Measurements from ENCODE around the gene KIF14.
"Not testable (repeated sequence)": the region's sequence is repeated elsewhere in the genome, so short reads cannot be mapped to it uniquely, and the experiment has no call there.

KIF14 gene

GRCh38 chr1:200552737-200553136, 67.8 kb downstream of the KIF14 start:
- not testable (repeated sequence) for H3K4me1 ChIP-seq (ENCODE audit: control insufficient read depth in 2 of 2, insufficient read depth in 2 of 2, low read length in 2 of 2); H3K36me3 ChIP-seq (ENCODE audit: control insufficient read depth in 2 of 2, insufficient read depth in 2 of 2, low read length in 2 of 2); H3K9me3 ChIP-seq (ENCODE audit: control insufficient read depth in 2 of 2, low read length in 2 of 2); H3K4me3 ChIP-seq (ENCODE audit: low read length in 2 of 2); H3K27ac ChIP-seq (ENCODE audit: low read depth in 2 of 2, low read length in 2 of 2); H3K9ac ChIP-seq (ENCODE audit: low read depth in 1 of 2, low read length in 2 of 2); H3K27me3 ChIP-seq (ENCODE audit: control insufficient read depth in 2 of 2, insufficient read depth in 2 of 2, low read length in 2 of 2)

- Histone ChIP-seq H3K27ac (ENCODE audit: low read depth in 2 of 2, low read length in 2 of 2) (no peak overlapping the region), H3K4me3 (ENCODE audit: low read length in 2 of 2) (no peak overlapping the region), H3K4me1 (ENCODE audit: control insufficient read depth in 2 of 2, insufficient read depth in 2 of 2, low read length in 2 of 2) (peaks cover 0 to 4% of the 10 kb centered on the region in 2 donors), H3K9me3 (ENCODE audit: control insufficient read depth in 2 of 2, low read length in 2 of 2) (no peaks in the 10 kb centered on the region), H3K27me3 (ENCODE audit: control insufficient read depth in 2 of 2, insufficient read depth in 2 of 2, low read length in 2 of 2) (no peaks in the 10 kb centered on the region), H3K9ac (ENCODE audit: low read depth in 1 of 2, low read length in 2 of 2) (no peak overlapping the region), H3K36me3 (ENCODE audit: control insufficient read depth in 2 of 2, insufficient read depth in 2 of 2, low read length in 2 of 2) (no peaks in the 10 kb centered on the region)
Observed at GRCh38 chr1:200550367-200550766, 70.2 kb downstream of the KIF14 start.

DNA sequence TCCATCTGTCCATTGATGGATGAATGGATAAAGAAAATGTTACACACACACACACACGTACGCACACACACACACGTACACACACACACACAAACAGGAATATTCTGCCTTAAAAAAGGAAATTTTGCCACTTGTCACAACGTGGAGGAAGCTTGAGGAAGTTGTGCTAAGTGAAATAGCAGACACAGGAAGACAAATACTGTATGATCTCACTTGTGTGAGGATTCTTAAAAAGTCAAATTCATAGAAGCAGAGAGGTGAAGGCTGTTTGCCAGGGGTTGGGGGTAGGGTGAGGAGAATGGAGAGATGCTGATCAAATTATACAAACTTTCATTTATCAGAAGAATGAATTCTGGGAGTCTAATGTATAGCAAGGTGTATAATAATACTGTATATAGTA, 73.2 kb downstream of the KIF14 start:
- H3K27me3 ChIP-seq (ENCODE audit: control insufficient read depth in 2 of 2, insufficient read depth in 2 of 2, low read length in 2 of 2): no peaks in the 10 kb centered on the region
- H3K9ac ChIP-seq (ENCODE audit: low read depth in 1 of 2, low read length in 2 of 2): no peak overlapping the region
- no peaks in the 10 kb centered on the region for H3K9me3 ChIP-seq (ENCODE audit: control insufficient read depth in 2 of 2, low read length in 2 of 2)
- H3K4me3 ChIP-seq (ENCODE audit: low read length in 2 of 2): no peak overlapping the region
- peaks cover 0 to 4% of the 10 kb centered on the region in 2 donors for H3K4me1 ChIP-seq (ENCODE audit: control insufficient read depth in 2 of 2, insufficient read depth in 2 of 2, low read length in 2 of 2)
- H3K27ac ChIP-seq (ENCODE audit: low read depth in 2 of 2, low read length in 2 of 2): no peak overlapping the region
- H3K36me3 ChIP-seq (ENCODE audit: control insufficient read depth in 2 of 2, insufficient read depth in 2 of 2, low read length in 2 of 2): no peaks in the 10 kb centered on the region

DNA sequence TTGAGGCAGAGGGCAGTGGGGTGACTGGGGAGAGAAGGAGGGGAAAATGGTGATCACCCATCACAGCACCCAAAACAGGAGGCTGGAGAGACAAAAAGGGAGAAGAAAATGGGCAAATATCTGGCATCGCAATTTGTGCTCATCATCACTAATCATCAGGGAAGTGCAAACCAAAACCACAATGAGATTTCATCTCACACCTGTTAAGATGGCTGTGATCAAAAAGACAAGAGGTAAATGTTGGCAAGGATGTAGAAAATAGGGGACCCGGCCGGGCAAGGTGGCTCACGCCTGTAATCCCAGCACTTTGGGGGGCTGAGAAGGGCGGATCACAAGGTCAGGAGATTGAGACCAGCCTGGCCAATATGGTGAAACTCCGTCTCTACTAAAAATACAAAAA, 74.0 kb downstream of the KIF14 start:
- Histone ChIP-seq H3K27me3 (ENCODE audit: control insufficient read depth in 2 of 2, insufficient read depth in 2 of 2, low read length in 2 of 2) (no peaks in the 10 kb centered on the region), H3K9me3 (ENCODE audit: control insufficient read depth in 2 of 2, low read length in 2 of 2) (no peaks in the 10 kb centered on the region), H3K4me3 (ENCODE audit: low read length in 2 of 2) (no peak overlapping the region), H3K9ac (ENCODE audit: low read depth in 1 of 2, low read length in 2 of 2) (no peak overlapping the region), H3K27ac (ENCODE audit: low read depth in 2 of 2, low read length in 2 of 2) (no peak overlapping the region), H3K4me1 (ENCODE audit: control insufficient read depth in 2 of 2, insufficient read depth in 2 of 2, low read length in 2 of 2) (peaks cover 0 to 4% of the 10 kb centered on the region in 2 donors), H3K36me3 (ENCODE audit: control insufficient read depth in 2 of 2, insufficient read depth in 2 of 2, low read length in 2 of 2) (no peaks in the 10 kb centered on the region)

DNA sequence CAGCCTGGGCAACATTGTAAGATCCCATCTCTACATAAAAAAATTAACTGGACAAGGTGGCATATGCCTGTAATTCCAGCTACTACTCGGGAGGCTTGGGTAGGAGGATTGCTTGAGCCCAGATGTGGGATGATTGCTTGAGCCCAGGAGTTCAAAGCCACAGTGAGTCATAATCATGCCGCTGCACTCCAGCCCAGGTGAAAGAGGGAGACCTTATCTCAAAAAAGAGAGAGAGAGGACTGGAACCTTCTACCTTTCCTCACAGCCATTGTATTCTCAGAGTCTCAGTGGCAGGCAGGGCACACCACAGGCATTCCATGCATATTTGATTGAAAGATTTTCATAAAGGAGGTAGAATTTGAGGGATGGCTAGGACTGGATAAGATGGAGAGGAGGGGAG, 78.4 kb downstream of the KIF14 start:
- no peaks in the 10 kb centered on the region for H3K27me3 ChIP-seq (ENCODE audit: control insufficient read depth in 2 of 2, insufficient read depth in 2 of 2, low read length in 2 of 2)
- H3K9me3 ChIP-seq (ENCODE audit: control insufficient read depth in 2 of 2, low read length in 2 of 2): no peaks in the 10 kb centered on the region
- H3K27ac ChIP-seq (ENCODE audit: low read depth in 2 of 2, low read length in 2 of 2): no peak overlapping the region
- no peaks in the 10 kb centered on the region for H3K36me3 ChIP-seq (ENCODE audit: control insufficient read depth in 2 of 2, insufficient read depth in 2 of 2, low read length in 2 of 2)
- H3K9ac ChIP-seq (ENCODE audit: low read depth in 1 of 2, low read length in 2 of 2): no peak overlapping the region
- no peaks in the 10 kb centered on the region for H3K4me1 ChIP-seq (ENCODE audit: control insufficient read depth in 2 of 2, insufficient read depth in 2 of 2, low read length in 2 of 2)
- H3K4me3 ChIP-seq (ENCODE audit: low read length in 2 of 2): no peak overlapping the region

GRCh38 chr1:200540281-200540680, 80.3 kb downstream of the KIF14 start:
- Histone ChIP-seq H3K36me3 (ENCODE audit: control insufficient read depth in 2 of 2, insufficient read depth in 2 of 2, low read length in 2 of 2) (no peaks in the 10 kb centered on the region), H3K27me3 (ENCODE audit: control insufficient read depth in 2 of 2, insufficient read depth in 2 of 2, low read length in 2 of 2) (no peaks in the 10 kb centered on the region), H3K9me3 (ENCODE audit: control insufficient read depth in 2 of 2, low read length in 2 of 2) (no peaks in the 10 kb centered on the region), H3K4me1 (ENCODE audit: control insufficient read depth in 2 of 2, insufficient read depth in 2 of 2, low read length in 2 of 2) (no peaks in the 10 kb centered on the region), H3K4me3 (ENCODE audit: low read length in 2 of 2) (no peak overlapping the region), H3K27ac (ENCODE audit: low read depth in 2 of 2, low read length in 2 of 2) (no peak overlapping the region), H3K9ac (ENCODE audit: low read depth in 1 of 2, low read length in 2 of 2) (no peak overlapping the region)

- Histone ChIP-seq H3K27ac (ENCODE audit: low read depth in 2 of 2, low read length in 2 of 2) (no peak overlapping the region), H3K4me1 (ENCODE audit: control insufficient read depth in 2 of 2, insufficient read depth in 2 of 2, low read length in 2 of 2) (no peaks in the 10 kb centered on the region), H3K9ac (ENCODE audit: low read depth in 1 of 2, low read length in 2 of 2) (no peak overlapping the region), H3K27me3 (ENCODE audit: control insufficient read depth in 2 of 2, insufficient read depth in 2 of 2, low read length in 2 of 2) (no peaks in the 10 kb centered on the region), H3K9me3 (ENCODE audit: control insufficient read depth in 2 of 2, low read length in 2 of 2) (no peaks in the 10 kb centered on the region), H3K36me3 (ENCODE audit: control insufficient read depth in 2 of 2, insufficient read depth in 2 of 2, low read length in 2 of 2) (no peaks in the 10 kb centered on the region), H3K4me3 (ENCODE audit: low read length in 2 of 2) (no peak overlapping the region)
Observed at GRCh38 chr1:200538179-200538578, 82.4 kb downstream of the KIF14 start.

- Histone ChIP-seq H3K4me1 (ENCODE audit: control insufficient read depth in 2 of 2, insufficient read depth in 2 of 2, low read length in 2 of 2) (no peaks in the 10 kb centered on the region), H3K4me3 (ENCODE audit: low read length in 2 of 2) (no peak overlapping the region), H3K9me3 (ENCODE audit: control insufficient read depth in 2 of 2, low read length in 2 of 2) (no peaks in the 10 kb centered on the region), H3K27ac (ENCODE audit: low read depth in 2 of 2, low read length in 2 of 2) (no peak overlapping the region), H3K36me3 (ENCODE audit: control insufficient read depth in 2 of 2, insufficient read depth in 2 of 2, low read length in 2 of 2) (no peaks in the 10 kb centered on the region), H3K9ac (ENCODE audit: low read depth in 1 of 2, low read length in 2 of 2) (no peak overlapping the region), H3K27me3 (ENCODE audit: control insufficient read depth in 2 of 2, insufficient read depth in 2 of 2, low read length in 2 of 2) (no peaks in the 10 kb centered on the region)
Observed at GRCh38 chr1:200535605-200536004, 84.9 kb downstream of the KIF14 start.

DNA sequence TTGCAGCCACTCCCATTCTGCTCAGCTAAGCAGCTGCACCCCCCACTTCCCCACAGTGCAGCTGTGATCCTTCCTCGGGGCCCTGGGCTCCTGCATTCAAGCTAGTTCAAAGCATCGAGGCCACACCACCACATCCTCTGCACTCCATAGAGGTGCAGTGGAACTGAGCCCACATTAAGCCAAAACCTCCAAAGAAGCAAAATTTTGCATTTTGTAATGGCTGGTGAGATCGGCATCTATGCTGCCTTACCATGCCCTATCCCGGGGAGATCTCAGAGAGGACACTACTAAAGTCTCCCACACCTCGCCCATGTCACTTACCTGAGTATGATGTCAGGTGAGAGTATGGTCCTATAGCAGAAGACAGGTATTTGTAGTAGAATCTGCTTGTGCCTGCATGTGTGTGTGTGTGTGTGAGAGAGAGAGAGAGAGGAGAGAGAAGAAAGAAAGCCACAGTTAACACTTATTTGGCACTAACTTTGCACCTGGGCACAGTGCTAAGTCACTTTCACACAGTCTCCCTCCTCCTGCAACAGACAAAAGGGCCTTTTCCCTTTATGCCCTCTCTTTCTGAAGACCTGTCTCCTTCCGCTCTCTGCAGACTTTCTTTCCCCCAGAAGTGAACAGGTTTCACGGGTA, 89.8 kb downstream of the KIF14 start:
- Histone ChIP-seq H3K9ac (ENCODE audit: low read depth in 1 of 2, low read length in 2 of 2) (no peak overlapping the region), H3K36me3 (ENCODE audit: control insufficient read depth in 2 of 2, insufficient read depth in 2 of 2, low read length in 2 of 2) (no peaks in the 10 kb centered on the region), H3K4me3 (ENCODE audit: low read length in 2 of 2) (no peak overlapping the region), H3K4me1 (ENCODE audit: control insufficient read depth in 2 of 2, insufficient read depth in 2 of 2, low read length in 2 of 2) (no peaks in the 10 kb centered on the region), H3K27me3 (ENCODE audit: control insufficient read depth in 2 of 2, insufficient read depth in 2 of 2, low read length in 2 of 2) (no peaks in the 10 kb centered on the region), H3K27ac (ENCODE audit: low read depth in 2 of 2, low read length in 2 of 2) (no peak overlapping the region), H3K9me3 (ENCODE audit: control insufficient read depth in 2 of 2, low read length in 2 of 2) (no peaks in the 10 kb centered on the region)

DNA sequence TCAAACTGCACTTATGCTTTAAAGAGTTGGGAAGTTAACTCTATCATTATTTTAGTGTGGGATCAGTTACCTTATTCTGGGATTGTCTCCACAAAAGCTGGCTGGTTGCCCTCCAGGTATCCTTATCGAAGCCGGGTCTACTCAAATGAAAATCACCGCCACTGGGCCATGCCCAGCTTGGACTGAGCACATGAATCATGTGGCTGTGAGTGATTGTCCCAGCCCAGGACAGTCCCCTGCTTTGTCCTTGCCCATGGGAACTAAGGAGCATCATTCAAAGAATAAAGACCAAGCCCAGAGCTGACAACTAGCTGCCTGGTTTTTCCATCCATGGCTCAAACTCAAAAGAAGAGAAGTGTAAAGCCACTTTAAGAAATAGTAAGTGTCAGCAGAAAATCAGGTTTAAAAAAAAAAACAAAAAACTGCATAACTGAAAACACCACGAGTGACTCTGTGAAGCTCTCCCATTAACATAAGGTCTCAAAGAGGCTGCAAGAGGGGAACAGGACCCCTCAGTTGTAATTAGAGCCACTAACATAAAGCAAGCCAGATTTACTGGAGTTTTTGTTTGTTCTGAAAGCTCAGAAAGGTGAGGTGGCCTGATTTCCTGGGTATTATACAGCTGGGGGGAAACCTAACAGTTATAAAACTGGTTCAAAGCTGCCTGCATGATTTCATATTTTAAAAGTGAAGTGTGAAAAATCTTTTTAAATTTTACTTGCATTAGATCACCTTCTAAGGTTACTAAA, 91.5 kb downstream of the KIF14 start:
- Histone ChIP-seq H3K27me3 (ENCODE audit: control insufficient read depth in 2 of 2, insufficient read depth in 2 of 2, low read length in 2 of 2) (no peaks in the 10 kb centered on the region), H3K4me1 (ENCODE audit: control insufficient read depth in 2 of 2, insufficient read depth in 2 of 2, low read length in 2 of 2) (no peaks in the 10 kb centered on the region), H3K4me3 (ENCODE audit: low read length in 2 of 2) (no peak overlapping the region), H3K27ac (ENCODE audit: low read depth in 2 of 2, low read length in 2 of 2) (no peak overlapping the region), H3K9me3 (ENCODE audit: control insufficient read depth in 2 of 2, low read length in 2 of 2) (no peaks in the 10 kb centered on the region), H3K36me3 (ENCODE audit: control insufficient read depth in 2 of 2, insufficient read depth in 2 of 2, low read length in 2 of 2) (no peaks in the 10 kb centered on the region), H3K9ac (ENCODE audit: low read depth in 1 of 2, low read length in 2 of 2) (no peak overlapping the region)
